ENCODE measurements around the gene CAMTA1.
"Not testable (repeated sequence)": the region's sequence is repeated elsewhere in the genome, so short reads cannot be mapped to it uniquely, and the experiment has no call there.

CAMTA1 gene

DNA sequence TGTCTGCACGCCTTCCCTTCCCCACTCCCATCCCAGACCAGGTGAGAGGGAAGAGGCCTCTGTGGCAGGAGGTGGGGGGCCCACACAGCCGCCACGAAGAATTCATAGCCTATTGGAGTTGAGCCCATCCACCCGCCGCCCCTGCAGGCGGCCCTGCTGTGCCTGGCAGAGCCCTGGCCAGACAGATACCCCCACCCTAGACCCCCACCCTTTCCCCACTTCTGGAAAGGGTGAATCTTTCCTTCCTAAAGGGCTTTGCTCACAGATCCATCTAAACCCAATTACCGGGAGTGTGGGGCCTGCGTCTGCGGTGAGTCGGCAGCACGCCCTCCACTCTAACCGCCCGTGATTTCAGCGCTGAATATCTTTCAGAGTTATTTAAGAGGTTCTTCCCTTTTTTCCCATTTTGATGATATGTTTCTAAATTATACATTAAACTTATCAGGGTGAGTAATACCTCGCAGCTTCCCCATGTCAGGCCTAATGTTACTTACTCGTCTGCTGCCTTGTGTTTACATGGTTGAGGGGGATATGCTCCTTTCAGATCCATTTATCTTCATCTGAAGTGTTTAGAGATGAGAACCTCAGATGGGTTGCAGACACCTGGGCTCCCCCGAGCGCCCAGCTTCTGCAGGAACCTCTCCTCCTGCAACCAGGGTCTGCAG is 802.0 kb downstream of the CAMTA1 start:
- no peak for DNase-seq (ENCODE audit: low read depth in 3 of 3)

GRCh38 chr1:7587773-7588456 is 802.7 kb downstream of the CAMTA1 start:
- no peak for DNase-seq (ENCODE audit: low read depth in 3 of 3)

DNA sequence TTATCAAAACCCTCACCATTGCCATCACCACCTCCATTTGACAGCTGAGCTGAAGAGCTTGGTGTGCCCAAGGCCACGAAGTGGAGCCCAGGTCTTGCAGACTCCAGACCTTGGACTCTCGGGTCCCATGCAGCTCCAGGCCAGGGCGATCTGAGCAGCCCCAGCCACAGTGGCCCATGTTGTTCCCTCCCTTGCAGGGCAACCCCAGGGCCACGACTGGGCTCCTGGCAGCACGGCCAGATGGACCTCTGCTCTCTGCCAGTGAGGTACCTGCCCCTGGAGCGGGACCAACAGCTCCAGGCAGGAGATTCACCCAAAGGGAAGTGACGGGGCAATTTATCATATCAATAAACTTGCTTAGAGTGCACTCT is 803.2 kb downstream of the CAMTA1 start:
- no peak for DNase-seq (ENCODE audit: low read depth in 3 of 3)

DNA sequence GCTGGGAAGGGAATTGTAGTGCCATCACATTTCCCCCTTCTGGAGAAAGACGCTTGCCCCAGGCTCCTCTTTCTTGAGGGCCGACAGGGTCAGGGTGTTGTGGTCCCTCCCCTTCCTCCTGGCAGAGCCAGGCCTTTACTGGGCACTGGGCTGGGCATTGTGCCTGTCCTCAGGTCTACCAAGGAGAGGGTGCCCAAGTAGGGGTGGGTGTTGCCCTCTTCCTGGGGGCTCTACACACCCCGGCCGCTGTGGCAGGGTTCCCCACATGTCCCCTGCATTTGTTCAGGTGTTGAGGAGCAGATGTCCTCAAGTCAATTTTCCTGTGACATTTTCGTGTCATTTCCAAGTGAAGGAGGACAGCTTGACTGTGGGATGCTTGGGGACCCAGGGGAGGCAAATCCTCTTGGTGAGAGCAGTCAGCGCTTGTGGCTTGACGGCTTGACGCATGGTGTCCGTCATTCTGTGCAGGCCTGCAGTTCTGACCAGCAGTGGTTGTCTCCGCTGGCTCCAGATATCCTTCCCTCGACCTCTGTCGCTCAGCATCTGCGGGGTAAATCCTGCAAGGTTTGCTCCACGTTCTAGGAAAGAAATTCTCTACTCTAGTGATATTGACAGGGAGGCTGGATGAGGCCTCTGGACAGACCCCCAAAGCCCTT is 804.0 kb downstream of the CAMTA1 start:
- no peak for DNase-seq (ENCODE audit: low read depth in 3 of 3)

DNA sequence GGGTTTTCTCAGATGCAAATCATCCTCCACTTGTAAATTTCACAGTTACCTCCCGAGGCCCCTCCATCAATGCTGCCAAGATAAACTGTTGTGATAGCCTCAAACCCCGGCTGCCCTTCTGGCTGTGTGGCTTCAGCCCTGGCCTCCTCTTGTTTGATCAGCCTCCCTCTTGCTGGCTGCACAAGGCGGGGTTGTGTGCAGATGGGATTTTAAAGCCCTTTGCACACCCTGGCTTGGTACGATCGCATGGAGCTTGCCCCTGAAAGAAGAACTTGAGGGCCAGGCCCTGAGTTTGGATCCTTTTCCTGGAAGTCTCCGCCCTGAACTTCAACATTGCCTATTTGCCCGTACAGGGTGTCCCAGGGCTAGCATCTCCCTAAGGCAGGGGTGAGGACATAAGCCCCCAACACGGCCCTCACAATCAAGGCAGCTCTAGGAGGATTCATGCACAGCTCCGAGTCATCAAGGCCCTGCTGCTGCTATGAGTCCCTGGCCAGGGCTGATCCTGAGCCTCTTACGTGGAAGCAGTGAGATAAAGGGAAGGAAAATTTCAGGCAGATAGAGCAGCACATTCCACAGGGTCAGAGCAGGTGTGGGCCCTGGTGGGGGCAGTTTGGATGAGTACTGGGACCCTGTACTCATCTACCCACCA is 804.6 kb downstream of the CAMTA1 start:
- no peak for DNase-seq (ENCODE audit: low read depth in 3 of 3)

DNA sequence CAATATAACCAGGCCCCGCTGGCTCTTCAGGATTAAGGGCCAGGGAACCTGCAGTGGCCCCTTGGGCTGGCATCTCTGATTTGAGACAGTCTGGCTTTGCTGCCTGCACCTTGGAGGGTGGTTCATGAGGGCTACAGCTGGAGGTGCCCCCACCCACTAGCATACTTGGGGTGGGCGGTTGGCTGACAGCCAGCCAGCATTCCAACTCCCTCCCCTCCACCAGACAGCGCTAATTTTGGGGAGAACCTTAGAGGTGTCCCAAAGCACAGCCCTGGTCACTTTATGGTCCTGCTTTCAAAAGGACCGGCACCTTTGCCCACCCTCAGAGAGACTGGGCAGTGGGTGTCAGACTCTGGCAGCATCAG is 805.2 kb downstream of the CAMTA1 start:
- DNase-seq (ENCODE audit: low read depth in 3 of 3), result no peak

DNA sequence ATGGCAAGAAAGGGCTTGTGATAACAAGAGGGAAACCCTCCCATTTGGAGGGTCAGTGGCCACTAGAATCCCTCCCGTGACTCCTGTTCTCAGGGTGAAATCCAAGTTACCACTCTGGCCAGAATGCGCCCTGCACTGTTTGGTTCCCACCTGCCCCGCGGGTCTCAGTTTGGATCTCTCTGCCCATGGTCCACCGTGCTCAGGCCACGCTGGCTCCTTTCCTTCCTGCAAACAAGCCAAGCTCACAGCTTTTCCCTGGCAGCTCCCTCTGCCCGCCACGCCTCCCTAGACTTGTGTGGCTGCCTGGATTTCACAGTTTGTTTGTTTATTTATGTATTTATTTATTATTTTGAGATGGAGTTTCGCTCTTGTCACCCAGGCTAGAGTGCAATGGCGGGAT is 806.3 kb downstream of the CAMTA1 start:
- no peak for DNase-seq (ENCODE audit: low read depth in 3 of 3)

DNA sequence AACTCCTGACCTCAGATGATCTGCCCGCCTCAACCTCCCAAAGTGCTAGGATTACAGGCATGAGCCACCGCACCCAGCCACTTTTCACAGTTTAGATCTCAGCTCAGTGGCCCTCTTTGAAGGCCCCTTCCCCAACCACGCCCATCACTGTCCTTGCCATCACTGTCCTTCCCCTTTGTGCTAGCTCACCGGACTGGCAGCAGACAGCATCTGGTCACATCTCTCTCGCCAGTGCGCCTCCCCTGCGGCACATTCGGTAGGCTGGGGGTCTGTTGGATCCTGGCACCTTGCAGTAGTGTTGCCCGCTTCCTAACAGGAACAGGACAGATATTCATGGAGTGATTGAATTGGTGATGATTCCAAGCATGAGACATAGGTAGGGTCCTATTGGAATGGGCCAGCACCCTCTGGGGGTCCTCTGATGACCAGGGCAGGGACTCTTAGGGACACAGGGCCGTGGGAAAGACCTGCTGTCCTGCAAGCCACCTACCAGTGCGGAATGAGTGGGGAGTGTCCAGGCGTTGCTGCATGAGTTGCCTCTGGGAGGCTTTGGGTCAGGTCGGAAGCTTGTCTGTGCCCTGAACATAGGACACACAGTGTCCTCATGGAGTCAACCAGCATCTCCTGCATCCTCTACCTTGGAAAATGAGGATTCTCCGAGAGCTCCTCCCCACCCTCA is 807.0 kb downstream of the CAMTA1 start:
- no peak for DNase-seq (ENCODE audit: low read depth in 3 of 3)

DNA sequence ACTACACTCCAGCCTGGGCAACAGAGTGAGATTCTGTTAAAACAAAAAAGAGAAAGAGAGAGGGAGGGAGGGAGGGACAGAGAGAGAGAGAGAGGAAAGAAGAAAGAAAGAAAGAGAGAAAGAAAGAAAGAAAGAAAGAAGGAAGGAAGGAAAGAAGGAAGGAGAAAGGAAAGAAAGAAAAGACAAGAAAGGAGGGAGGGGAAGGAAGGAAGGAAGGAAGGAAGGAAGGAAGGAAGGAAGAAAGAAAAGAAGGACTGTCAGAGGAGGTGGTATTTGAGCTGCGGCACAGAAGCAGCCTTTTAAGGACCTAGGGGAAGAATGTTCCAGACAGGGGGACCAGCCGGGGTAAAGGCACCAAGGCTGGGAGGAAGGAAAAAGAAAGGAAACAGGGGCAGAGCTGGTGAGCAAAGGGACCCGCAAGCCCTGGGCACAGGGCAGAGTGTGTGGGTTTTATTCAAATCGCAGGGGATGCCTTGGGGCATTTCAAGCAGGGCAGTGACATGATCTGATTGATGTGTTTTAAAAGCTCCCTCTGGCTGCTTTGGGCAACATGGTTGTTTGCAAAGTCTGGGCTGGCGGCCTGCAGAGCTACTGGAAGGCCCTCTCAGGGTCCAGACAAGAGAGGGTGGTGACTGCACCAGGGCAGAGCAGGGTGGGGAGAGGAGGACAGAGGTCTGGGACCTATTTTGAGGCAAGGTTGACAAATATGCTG is 808.9 kb downstream of the CAMTA1 start:
- DNase-seq (ENCODE audit: low read depth in 3 of 3), result no peak

DNA sequence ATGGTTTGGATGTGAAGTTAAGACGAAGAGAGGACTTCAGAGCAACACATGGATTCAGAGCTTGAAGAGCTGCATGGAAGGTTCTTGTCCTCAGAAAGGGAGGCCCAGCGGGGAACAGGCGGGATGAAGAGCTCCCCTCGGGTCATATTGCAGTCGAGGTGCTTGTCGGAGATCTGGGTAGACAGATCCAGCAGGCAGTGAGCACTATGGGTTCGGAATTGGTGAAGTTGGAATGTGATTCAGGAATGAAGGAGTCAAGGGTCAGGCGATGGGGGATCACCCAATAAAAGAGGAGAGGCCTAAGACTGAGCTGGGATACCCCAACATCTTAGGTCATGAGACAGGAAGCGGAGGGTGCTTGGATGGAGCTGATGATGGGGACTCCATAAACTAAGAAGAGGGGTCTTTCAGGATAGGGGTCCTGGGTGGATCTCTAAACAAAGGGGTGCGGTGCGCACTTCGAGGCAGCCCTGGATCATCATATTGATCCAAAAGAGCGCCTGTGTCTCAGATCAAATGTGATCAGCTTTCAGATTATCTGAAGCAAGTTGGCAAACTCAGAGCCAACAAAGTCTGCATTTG is 809.6 kb downstream of the CAMTA1 start:
- DNase-seq (ENCODE audit: low read depth in 3 of 3), result no peak

DNA sequence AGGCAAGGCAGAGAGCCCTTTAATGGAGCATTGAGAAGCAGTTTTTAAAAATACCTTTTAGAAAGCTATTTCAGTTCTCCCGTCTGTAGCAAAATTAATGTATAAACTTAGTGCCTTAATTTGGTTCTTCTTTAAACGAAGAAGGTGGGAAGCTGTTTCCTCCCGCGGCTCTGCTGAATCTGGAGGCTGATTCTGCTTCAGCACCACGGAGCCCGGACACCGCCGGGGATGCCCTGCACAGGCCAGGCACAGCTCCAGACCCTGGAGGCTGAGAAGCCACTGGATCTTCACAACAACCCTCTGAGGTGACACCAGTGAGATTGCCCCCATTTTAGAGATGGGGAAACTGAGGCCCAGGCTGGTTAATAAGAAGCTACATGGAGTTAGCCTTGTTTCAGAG is 810.1 kb downstream of the CAMTA1 start:
- no peak for DNase-seq (ENCODE audit: low read depth in 3 of 3)

DNA sequence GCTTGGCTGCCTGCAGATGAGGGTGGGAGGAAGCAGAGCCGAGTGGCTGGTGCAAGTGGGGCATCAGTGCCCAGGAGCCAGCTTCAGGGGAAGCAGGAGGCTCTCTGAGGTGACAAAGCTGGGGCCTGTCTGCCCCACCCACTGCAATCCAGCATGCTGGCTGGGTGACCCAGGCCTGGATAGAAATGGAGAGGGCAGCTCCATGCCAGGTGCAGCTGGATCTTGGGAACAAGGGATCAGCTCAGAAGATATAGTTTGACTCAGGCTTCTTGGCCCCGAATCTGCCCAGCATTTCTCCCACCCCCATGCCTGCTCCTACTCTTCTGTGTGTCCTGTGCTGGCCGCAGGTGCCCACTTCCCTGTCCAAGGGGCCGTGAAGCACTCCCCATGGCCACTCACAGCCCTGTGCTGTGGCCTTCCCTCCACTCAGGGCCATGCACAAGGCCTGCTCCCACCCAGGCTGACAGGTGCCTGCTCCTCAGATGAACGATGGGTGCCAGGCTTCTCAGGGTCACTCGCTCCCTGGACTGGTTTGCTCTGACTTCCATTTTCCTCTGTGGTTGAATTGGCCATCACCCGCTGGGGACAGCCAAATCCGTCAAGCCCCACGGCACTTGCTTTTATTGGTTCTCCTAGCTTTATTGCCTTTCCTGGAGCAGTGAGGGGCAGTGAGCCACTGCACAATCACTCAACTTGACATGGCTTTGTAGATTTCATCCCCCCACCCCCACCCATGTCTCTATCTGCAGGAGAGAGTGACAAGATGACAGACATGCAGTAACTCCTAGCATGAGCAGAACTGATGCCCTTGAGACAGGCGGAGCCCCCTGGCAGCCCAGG is 811.1 kb downstream of the CAMTA1 start:
- DNase-seq (ENCODE audit: low read depth in 3 of 3), result no peak

DNA sequence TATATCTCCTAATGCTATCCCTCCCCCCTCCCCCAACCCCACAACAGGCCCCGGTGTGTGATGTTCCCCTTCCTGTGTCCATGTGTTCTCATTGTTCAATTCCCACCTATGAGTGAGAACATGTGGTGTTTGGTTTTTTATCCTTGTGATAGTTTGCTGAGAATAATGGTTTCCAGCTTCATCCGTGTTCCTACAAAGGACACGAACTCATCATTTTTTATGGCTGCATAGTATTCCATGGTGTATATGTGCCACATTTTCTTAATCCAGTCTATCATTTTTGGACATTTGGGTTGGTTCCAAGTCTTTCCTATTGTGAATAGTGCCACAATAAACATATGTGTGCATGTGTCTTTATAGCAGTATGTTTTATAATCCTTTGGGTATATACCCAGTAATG is 812.8 kb downstream of the CAMTA1 start:
- not testable (repeated sequence) for DNase-seq (ENCODE audit: low read depth in 3 of 3)

DNA sequence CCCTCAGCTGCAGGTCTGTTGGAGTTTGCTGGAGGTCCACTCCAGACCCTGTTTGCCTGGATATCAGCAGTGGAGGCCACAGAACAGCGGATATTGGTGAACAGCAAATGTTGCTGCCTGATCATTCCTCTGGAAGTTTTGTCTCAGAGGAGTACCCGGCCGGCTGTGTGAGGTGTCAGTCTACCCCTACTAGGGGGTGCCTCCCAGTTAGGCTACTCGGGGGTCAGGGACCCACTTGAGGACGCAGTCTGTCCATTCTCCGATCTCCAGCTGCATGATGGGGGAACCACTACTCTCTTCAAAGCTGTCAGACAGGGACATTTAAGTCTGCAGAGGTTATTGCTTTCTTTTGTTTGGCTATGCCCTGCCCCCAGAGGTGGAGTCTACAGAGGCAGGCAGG is 819.7 kb downstream of the CAMTA1 start:
- not testable (repeated sequence) for DNase-seq (ENCODE audit: low read depth in 3 of 3)

GRCh38 chr1:7606096-7606495 is 820.8 kb downstream of the CAMTA1 start:
- DNase-seq (ENCODE audit: low read depth in 3 of 3), result no peak

DNA sequence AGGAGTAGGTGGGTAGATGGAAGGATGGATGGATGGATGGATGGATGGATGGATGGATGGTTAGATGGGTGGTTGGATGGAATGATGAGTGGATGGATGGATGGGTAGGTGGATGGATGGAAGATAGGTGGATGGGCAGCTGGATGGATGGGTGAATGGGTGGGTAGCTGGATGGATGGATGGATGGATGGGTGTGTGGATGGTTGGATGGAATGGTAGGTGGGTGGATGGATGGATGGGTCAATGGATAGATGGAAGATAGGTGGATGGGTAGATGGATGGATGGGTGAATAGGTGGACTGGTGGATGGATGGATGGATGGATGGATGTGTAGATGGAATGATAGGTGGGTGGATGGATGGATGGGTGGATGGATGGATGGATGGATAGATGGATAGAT is 821.8 kb downstream of the CAMTA1 start:
- DNase-seq (ENCODE audit: low read depth in 3 of 3), result no peak

- no peak for DNase-seq (ENCODE audit: low read depth in 3 of 3)
These were observed 823.5 kb downstream of the CAMTA1 start for GRCh38 chr1:7608628-7609305.

- no peak for DNase-seq (ENCODE audit: low read depth in 3 of 3)
These were observed 824.2 kb downstream of the CAMTA1 start for GRCh38 chr1:7609311-7609994.

- DNase-seq (ENCODE audit: low read depth in 3 of 3), result no peak
These were observed 825.0 kb downstream of the CAMTA1 start for GRCh38 chr1:7610106-7610731.

All from stimulated activated CD4-positive, alpha-beta T cell treated with anti-CD3 and anti-CD28 coated beads, TNF-alpha, amount 100 ng/mL, for 4 hours (primary cell).